Heart right ventricle (tissue), 16 donors: ENCODE results near the gene CYSTM1. TPM values are rescaled to one million over a fixed set of nuclear protein-coding genes. Genes with fewer than 3 reads are reported as not detected.

Experiments used
- ATAC-seq, 8 donors: fragments of 200-7000 bp; cut with Tn5 transposase; one replicate each; pipeline ENCODE4 v1.9.1; 2020; ENCODE audit warnings: mild to moderate bottlenecking in 8 of 8, moderate library complexity in 8 of 8, moderate number of reproducible peaks in 1 of 8
- DNase-seq, 2 donors: peaks; one replicate each; pipeline ENCODE4 v3.0.0-alpha.2; 2020
- H3K27ac ChIP-seq, 10 donors: fragments of 200-600 bp; sonication (generic) in 2 of 10; one replicate each; pipeline versions ENCODE4 v1.5.0 to v1.8.0; 2020 to 2022; ENCODE audit warnings: mild to moderate bottlenecking in 3 of 10
- H3K27me3 ChIP-seq, 7 donors: fragments of 200-600 bp; one replicate each; pipeline ENCODE4 v1.8.0; 2021 to 2022; ENCODE audit warnings: mild to moderate bottlenecking in 2 of 7
- H3K36me3 ChIP-seq, 9 donors: fragments of 200-600 bp; sonication (generic) in 1 of 9; one replicate each; pipeline versions ENCODE4 v1.5.0 to v1.8.0; 2020 to 2022; ENCODE audit warnings: mild to moderate bottlenecking in 2 of 9
- H3K4me1 ChIP-seq, 9 donors: fragments of 200-600 bp; sonication (generic) in 1 of 9; one replicate each; pipeline versions ENCODE4 v1.5.0 to v1.8.0; 2020 to 2022; ENCODE audit warnings: mild to moderate bottlenecking in 4 of 9
- H3K4me3 ChIP-seq, 10 donors: fragments of 200-600 bp; sonication (generic) in 2 of 10; one replicate each; pipeline versions ENCODE4 v1.5.0 to v1.8.0; 2020 to 2022; ENCODE audit warnings: mild to moderate bottlenecking in 7 of 10, moderate library complexity in 2 of 10
- H3K9me3 ChIP-seq, 11 donors: fragments of 200-600 bp in 10 of 11; sonication (generic) in 2 of 11; one replicate each; pipeline versions ENCODE4 v1.5.0 to v1.8.0; 2013 to 2022; ENCODE audit warnings: mild to moderate bottlenecking in 2 of 11, control low read depth in 1 of 11, moderate library complexity in 1 of 11
- CTCF ChIP-seq, 9 donors: fragments of 200-600 bp; sonication (generic) in 2 of 9; IDR thresholded peaks; one replicate each; pipeline versions ENCODE4 v1.5.0 to v1.8.0; 2021 to 2022; ENCODE audit warnings: antibody characterized with exemption in 9 of 9, mild to moderate bottlenecking in 5 of 9, moderate library complexity in 1 of 9
- WGBS, 2 donors: extraction: QIAGEN DNeasy Blood & Tissue Kit; methylation state at CpG; one replicate each; pipeline ENCODE4 v1.1.7; 2013; ENCODE audit warnings: inconsistent platforms in 1 of 2; 5-methylcytosine and 5-hydroxymethylcytosine counted together
- intact Hi-C, 10 donors: fragments of 100-400 bp; cut with DNase I; formaldehyde crosslinking; loops; one replicate each; pipeline versions ENCODE4 v1.11.1 to v1.14.2; 2022
- polyA plus RNA-seq, 2 donors: library from polyadenylated mRNA; stranded (reverse); fragments of 200-250 nt; gene quantifications; one replicate each; pipeline ENCODE4 v1.2.3, GENCODE V29; 2013
- total RNA-seq, 10 donors: library from RNA; stranded (reverse); fragmentation: NEBNext Ultra II Directional in 3 of 10; extraction: Animal tissue kit (Norgen Biotek cat#: 25700) in 3 of 10; gene quantifications; one replicate each; pipeline versions ENCODE4 v1.2.1 to v1.2.4, GENCODE V29; 2021 to 2023
- donor health status: Arrhythmogenic right ventricular cardiomyopathy.
- donor health status: ischemic (EF 13 %, LVEDD 7.1; RV severe dilation, severe dysfunction).
- donor health status: healthy with polysubstance abuse.
- donor health status: DM: no; HTN: yes; CAD: no.
- donor health status: DM: no; HTN: no; CAD: no.
- donor health status: ischemic (EF 25% LVEDD 6.9; RV normal size, moderate dysfunction).
- donor health status: ischemic (EF 25% LVEDD 5.7; RV mildly dilated, moderate dysfunction).
- donor health status: healthy.
- donor health status: DM: yes; HTN: yes; CAD: no.
- donor health status: Ischemic cardiomyopathy.
- donor health status: ischemic (EF 35%, LVEDD 5.7; RV mildly dilated, moderate dysfunction).
- donor health status: nonischemic (EF 11% LVEDD 7.7; RV severe dilation, severe dysfunction).
- donor health status: DM: yes; HTN: yes; CAD: no.
- donor health status: PGD.
- donor health status: ischemic (EF 29% LVEDD 5.4; RV normal size, mild dysfunction).
- donor health status: nonischemic (EF 23%, LVEDD 6.1; RV moderate dilation, normal function).

The CYSTM1 gene
- total and polyA plus RNA-seq, 12 donors = 45.0 to 217 (median 95.3) TPM

- no peak for ATAC-seq
- H3K4me1 ChIP-seq = peaks cover 6 to 46% (median 36%) of the 10 kb centered on the region in 9 donors
- TF ChIP-seq CTCF (IDR thresholded peaks at IDR 0.05) = no peak
- H3K27ac ChIP-seq = no peak overlapping the region
- H3K36me3 ChIP-seq = no peaks in the 10 kb centered on the region
- DNase-seq = no peak
- H3K27me3 ChIP-seq = no peaks in the 10 kb centered on the region
- 91 to 92% methylated on average over 5 of the region's 5 CpGs for WGBS, 2 donors
- intact Hi-C loops = loop anchor here in 1 of 10 donors (1.0 kb wide), 1 partner anchor 10 kb away; no protein-coding TSS in a partner anchor
- H3K9me3 ChIP-seq = no peaks in the 10 kb centered on the region
- H3K4me3 ChIP-seq = no peak overlapping the region
Measured at GRCh38 chr5:140128376-140128775, 46.6 kb upstream of the CYSTM1 start.

GRCh38 chr5:140130949-140131733 lies 43.8 kb upstream of the CYSTM1 start:
- 70 to 72% methylated on average over 5 of the region's 5 CpGs for WGBS, 2 donors
- Histone ChIP-seq H3K36me3 (no peaks in the 10 kb centered on the region), H3K27me3 (no peaks in the 10 kb centered on the region), H3K4me3 (no peak overlapping the region), H3K4me1 (peaks cover 3 to 44% (median 28%) of the 10 kb centered on the region in 9 donors), H3K27ac (peak overlapping the region in 1 of 10 donors; percentile 10), H3K9me3 (no peaks in the 10 kb centered on the region)
- no peak for TF ChIP-seq CTCF (IDR thresholded peaks at IDR 0.05)
- intact Hi-C loops = no loop called here
- DNase-seq (no peak), ATAC-seq (no peak)

GRCh38 chr5:140131967-140132409 lies 43.0 kb upstream of the CYSTM1 start:
- no peaks in the 10 kb centered on the region for H3K27me3 ChIP-seq
- intact Hi-C loops = no loop called here
- H3K4me1 ChIP-seq = peaks cover 3 to 44% (median 28%) of the 10 kb centered on the region in 9 donors
- DNase-seq = no peak
- ATAC-seq = peak in 7 of 8 donors; percentile 47 to 86 (median 72)
- WGBS, 2 donors = 50 to 66% methylated on average over 3 of the region's 3 CpGs
- H3K36me3 ChIP-seq = no peaks in the 10 kb centered on the region
- no peak overlapping the region for H3K4me3 ChIP-seq
- TF ChIP-seq CTCF (IDR thresholded peaks at IDR 0.05) = no peak
- H3K27ac ChIP-seq = peak overlapping the region in 4 of 10 donors; percentile 10 to 37 (median 26)
- no peaks in the 10 kb centered on the region for H3K9me3 ChIP-seq

GRCh38 chr5:140133514-140134167 lies 41.3 kb upstream of the CYSTM1 start:
- Histone ChIP-seq H3K4me3 (no peak overlapping the region), H3K27me3 (no peaks in the 10 kb centered on the region), H3K9me3 (no peaks in the 10 kb centered on the region), H3K27ac (no peak overlapping the region), H3K36me3 (no peaks in the 10 kb centered on the region), H3K4me1 (peaks cover 3 to 44% (median 26%) of the 10 kb centered on the region in 9 donors)
- WGBS, 2 donors = 85 to 90% methylated on average over 4 of the region's 4 CpGs
- ATAC-seq = no peak
- intact Hi-C loops = no loop called here
- TF ChIP-seq CTCF (IDR thresholded peaks at IDR 0.05) = no peak
- no peak for DNase-seq
